ENCODE results near the gene GPR52. TPM values are rescaled to one million over a fixed set of nuclear protein-coding genes. Genes with fewer than 3 reads are reported as not detected.
"Not testable (repeated sequence)": the region's sequence is repeated elsewhere in the genome, so short reads cannot be mapped to it uniquely, and the experiment has no call there.

Gene GPR52
- 0.89 TPM for total RNA-seq
- not detected for polyA plus RNA-seq (ENCODE audit: insufficient read depth in 1 of 8, insufficient read length in 8 of 8, low replicate concordance in 1 of 8)
- long read RNA-seq, donor 1: 0 reads
- long read RNA-seq, donor 2: 0 reads
- long read RNA-seq, donor 3: 0 reads
- long read RNA-seq, donor 4: 0 reads
- long read RNA-seq, donor 5: 0 reads
- long read RNA-seq, donor 6, partial matches to known transcripts: 0 of 1 reads
- long read RNA-seq, donor 6, other reads (novel, unspliced or antisense): 0 of 1 reads
- long read RNA-seq, donor 7: 0 reads
- long read RNA-seq, donor 8: 0 reads
- long read RNA-seq, donor 9: 0 reads
- long read RNA-seq, donor 10: 0 reads
- long read RNA-seq, donor 11: 0 reads

- Histone ChIP-seq H3K27ac (ENCODE audit: low read length) (no peak within 1 kb of the TSS), H3K4me3 (ENCODE audit: low read length) (no peak within 1 kb of the TSS), H3K36me3 (ENCODE audit: control insufficient read depth, insufficient read depth, low read length) (no peaks in the 10 kb centered on the region), H3K9me3 (replicated peaks; ENCODE audit: control insufficient read depth, low read depth, low read length) (no peaks in the 10 kb centered on the region), H3K4me1 (ENCODE audit: control insufficient read depth, insufficient read depth, low read length) (no peaks in the 10 kb centered on the region), H3K27me3 (ENCODE audit: control insufficient read depth, insufficient read depth, low read length) (no peaks in the 10 kb centered on the region)
- DNase-seq: no peak
- WGBS (ENCODE audit: insufficient coverage): 93% methylated on average over 3 of the region's 11 CpGs
Observed at GRCh38 chr1:174447866-174448530, at the start of gene GPR52. TSS of gene GPR52 (plus strand) at chr1:174447964. CDS start at chr1:174448112, 148 bp downstream.

- no peak overlapping the region for H3K4me3 ChIP-seq (ENCODE audit: low read length)
- peaks cover 2% of the 10 kb centered on the region for H3K9me3 ChIP-seq (replicated peaks; ENCODE audit: control insufficient read depth, low read depth, low read length)
- no peak overlapping the region for H3K27ac ChIP-seq (ENCODE audit: low read length)
- no peaks in the 10 kb centered on the region for H3K27me3 ChIP-seq (ENCODE audit: control insufficient read depth, insufficient read depth, low read length)
- WGBS (ENCODE audit: insufficient coverage): no CpG with 5 or more reads among the region's 4 CpGs
- DNase-seq: no peak
- no peaks in the 10 kb centered on the region for H3K4me1 ChIP-seq (ENCODE audit: control insufficient read depth, insufficient read depth, low read length)
- H3K36me3 ChIP-seq (ENCODE audit: control insufficient read depth, insufficient read depth, low read length): no peaks in the 10 kb centered on the region
Observed at GRCh38 chr1:174398246-174398645, 49.5 kb upstream of the GPR52 start.

GRCh38 chr1:174399211-174399610, 48.6 kb upstream of the GPR52 start:
- no peaks in the 10 kb centered on the region for H3K36me3 ChIP-seq (ENCODE audit: control insufficient read depth, insufficient read depth, low read length)
- peak; percentile 1 for DNase-seq
- no peaks in the 10 kb centered on the region for H3K27me3 ChIP-seq (ENCODE audit: control insufficient read depth, insufficient read depth, low read length)
- no peaks in the 10 kb centered on the region for H3K4me1 ChIP-seq (ENCODE audit: control insufficient read depth, insufficient read depth, low read length)
- no peak overlapping the region for H3K4me3 ChIP-seq (ENCODE audit: low read length)
- WGBS (ENCODE audit: insufficient coverage): no CpG with 5 or more reads among the region's 1 CpG
- no peaks in the 10 kb centered on the region for H3K9me3 ChIP-seq (replicated peaks; ENCODE audit: control insufficient read depth, low read depth, low read length)
- no peak overlapping the region for H3K27ac ChIP-seq (ENCODE audit: low read length)

GRCh38 chr1:174401075-174401474, 46.7 kb upstream of the GPR52 start:
- Histone ChIP-seq H3K27ac (ENCODE audit: low read length) (no peak overlapping the region), H3K36me3 (ENCODE audit: control insufficient read depth, insufficient read depth, low read length) (no peaks in the 10 kb centered on the region), H3K4me1 (ENCODE audit: control insufficient read depth, insufficient read depth, low read length) (no peaks in the 10 kb centered on the region), H3K9me3 (replicated peaks; ENCODE audit: control insufficient read depth, low read depth, low read length) (no peaks in the 10 kb centered on the region), H3K27me3 (ENCODE audit: control insufficient read depth, insufficient read depth, low read length) (no peaks in the 10 kb centered on the region), H3K4me3 (ENCODE audit: low read length) (no peak overlapping the region)
- no CpG with 5 or more reads among the region's 4 CpGs for WGBS (ENCODE audit: insufficient coverage)
- no peak for DNase-seq

- WGBS (ENCODE audit: insufficient coverage): no CpG with 5 or more reads among the region's 1 CpG
- no peak overlapping the region for H3K4me3 ChIP-seq (ENCODE audit: low read length)
Observed at GRCh38 chr1:174405219-174405618, 42.5 kb upstream of the GPR52 start.

GRCh38 chr1:174406421-174406820, 41.3 kb upstream of the GPR52 start:
- no peak for DNase-seq
- no peaks in the 10 kb centered on the region for H3K36me3 ChIP-seq (ENCODE audit: control insufficient read depth, insufficient read depth, low read length)
- H3K9me3 ChIP-seq (replicated peaks; ENCODE audit: control insufficient read depth, low read depth, low read length): no peaks in the 10 kb centered on the region
- no peak overlapping the region for H3K4me3 ChIP-seq (ENCODE audit: low read length)
- no peaks in the 10 kb centered on the region for H3K27me3 ChIP-seq (ENCODE audit: control insufficient read depth, insufficient read depth, low read length)
- H3K4me1 ChIP-seq (ENCODE audit: control insufficient read depth, insufficient read depth, low read length): no peaks in the 10 kb centered on the region
- WGBS (ENCODE audit: insufficient coverage): 83% methylated on average over 1 of the region's 4 CpGs
- H3K27ac ChIP-seq (ENCODE audit: low read length): no peak overlapping the region

More at GRCh38 chr1:174405219-174405618, 42.5 kb upstream of the GPR52 start:
- H3K27ac ChIP-seq (ENCODE audit: low read length): no peak overlapping the region
- no peaks in the 10 kb centered on the region for H3K4me1 ChIP-seq (ENCODE audit: control insufficient read depth, insufficient read depth, low read length)
- no peaks in the 10 kb centered on the region for H3K27me3 ChIP-seq (ENCODE audit: control insufficient read depth, insufficient read depth, low read length)
- H3K36me3 ChIP-seq (ENCODE audit: control insufficient read depth, insufficient read depth, low read length): no peaks in the 10 kb centered on the region
- no peak for DNase-seq
- H3K9me3 ChIP-seq (replicated peaks; ENCODE audit: control insufficient read depth, low read depth, low read length): no peaks in the 10 kb centered on the region

GRCh38 chr1:174407665-174408064, 40.1 kb upstream of the GPR52 start:
- H3K9me3 ChIP-seq (replicated peaks; ENCODE audit: control insufficient read depth, low read depth, low read length): no peaks in the 10 kb centered on the region
- no CpG with 5 or more reads among the region's 3 CpGs for WGBS (ENCODE audit: insufficient coverage)
- H3K4me3 ChIP-seq (ENCODE audit: low read length): no peak overlapping the region
- no peaks in the 10 kb centered on the region for H3K27me3 ChIP-seq (ENCODE audit: control insufficient read depth, insufficient read depth, low read length)
- H3K4me1 ChIP-seq (ENCODE audit: control insufficient read depth, insufficient read depth, low read length): no peaks in the 10 kb centered on the region
- H3K36me3 ChIP-seq (ENCODE audit: control insufficient read depth, insufficient read depth, low read length): no peaks in the 10 kb centered on the region
- no peak overlapping the region for H3K27ac ChIP-seq (ENCODE audit: low read length)
- DNase-seq: no peak

GRCh38 chr1:174408146-174408545, 39.6 kb upstream of the GPR52 start:
- Histone ChIP-seq H3K27me3 (ENCODE audit: control insufficient read depth, insufficient read depth, low read length) (no peaks in the 10 kb centered on the region), H3K4me3 (ENCODE audit: low read length) (no peak overlapping the region), H3K27ac (ENCODE audit: low read length) (no peak overlapping the region), H3K9me3 (replicated peaks; ENCODE audit: control insufficient read depth, low read depth, low read length) (no peaks in the 10 kb centered on the region), H3K4me1 (ENCODE audit: control insufficient read depth, insufficient read depth, low read length) (no peaks in the 10 kb centered on the region), H3K36me3 (ENCODE audit: control insufficient read depth, insufficient read depth, low read length) (no peaks in the 10 kb centered on the region)
- no CpG with 5 or more reads among the region's 2 CpGs for WGBS (ENCODE audit: insufficient coverage)
- DNase-seq: no peak

- WGBS (ENCODE audit: insufficient coverage): 0% methylated on average over 1 of the region's 3 CpGs
- H3K27me3 ChIP-seq (ENCODE audit: control insufficient read depth, insufficient read depth, low read length); H3K4me1 ChIP-seq (ENCODE audit: control insufficient read depth, insufficient read depth, low read length); H3K27ac ChIP-seq (ENCODE audit: low read length); H3K9me3 ChIP-seq (replicated peaks; ENCODE audit: control insufficient read depth, low read depth, low read length); DNase-seq; H3K4me3 ChIP-seq (ENCODE audit: low read length); H3K36me3 ChIP-seq (ENCODE audit: control insufficient read depth, insufficient read depth, low read length): not testable (repeated sequence)
Observed at GRCh38 chr1:174409801-174410200, 38.0 kb upstream of the GPR52 start.

GRCh38 chr1:174413632-174414031, 34.1 kb upstream of the GPR52 start:
- Histone ChIP-seq H3K27me3 (ENCODE audit: control insufficient read depth, insufficient read depth, low read length) (no peaks in the 10 kb centered on the region), H3K36me3 (ENCODE audit: control insufficient read depth, insufficient read depth, low read length) (no peaks in the 10 kb centered on the region), H3K9me3 (replicated peaks; ENCODE audit: control insufficient read depth, low read depth, low read length) (no peaks in the 10 kb centered on the region), H3K4me3 (ENCODE audit: low read length) (no peak overlapping the region), H3K4me1 (ENCODE audit: control insufficient read depth, insufficient read depth, low read length) (no peaks in the 10 kb centered on the region), H3K27ac (ENCODE audit: low read length) (no peak overlapping the region)
- no peak for DNase-seq
- WGBS (ENCODE audit: insufficient coverage): no CpG with 5 or more reads among the region's 4 CpGs

Data from muscle of leg (tissue), 16 donors.